ENCODE results near the gene LTBP3. TPM values are rescaled to one million over a fixed set of nuclear protein-coding genes. Genes with fewer than 3 reads are reported as not detected.

The LTBP3 gene
- total RNA-seq, 1 experiment from 2014 or later = 248 TPM

GRCh38 chr11:65559535-65559934, 1.4 kb upstream of the LTBP3 start:
- Histone ChIP-seq H4K20me1 (ENCODE audit: insufficient read depth) (no peaks in the 10 kb centered on the region), H3K4me2 (ENCODE audit: low read length) (peak overlapping the region; percentile 96), H3K4me3 (replicated peaks in 1 of 2; ENCODE audit: low read depth in 1 of 2, low read length in 2 of 2) (peak overlapping the region; percentile 64 to 68), H3K9ac (ENCODE audit: low read length) (peak overlapping the region; percentile 83), H3K36me3 (ENCODE audit: control insufficient read depth in 1 of 2, insufficient read depth in 2 of 2, low read length in 2 of 2) (no peaks in the 10 kb centered on the region), H3K79me2 (ENCODE audit: insufficient read depth, low read length) (peaks cover 22% of the 10 kb centered on the region), H3K4me1 (ENCODE audit: control insufficient read depth in 1 of 2, insufficient read depth in 2 of 2, low read length in 2 of 2) (peaks cover 79 to 94% of the 10 kb centered on the region in 2 experiments), H3K9me2 (ENCODE audit: insufficient read depth) (no peaks in the 10 kb centered on the region), H3K9me3 (ENCODE audit: control insufficient read depth in 1 of 2, insufficient read depth in 1 of 2, low read depth in 1 of 2, low read length in 2 of 2) (no peaks in the 10 kb centered on the region), H3K27me3 (ENCODE audit: insufficient read depth, low read length) (no peaks in the 10 kb centered on the region), H3K27ac (ENCODE audit: low read depth, low read length) (peak overlapping the region; percentile 99), H2AFZ (ENCODE audit: low read depth, low read length, poor library complexity, severe bottlenecking) (no peak overlapping the region)
- intact Hi-C loops (cut with micrococcal nuclease) = no loop called here
- BruUV-seq (replicated peaks) = TSS peak; percentile 54
- DNase-seq (ENCODE audit: low read depth, low spot score) = no peak
- RAD21 ChIA-PET (ENCODE audit: low non-redundant PET in 1 of 2, low total read pairs in 2 of 2, uncharacterized antibody in 2 of 2, unreplicated experiment in 2 of 2) = interaction anchor here (1.8 to 2.2 kb wide), 4 partner anchors 9 to 19 kb away, joined by 5 to 9 read pairs (median 6); partner anchors contain the start of gene FAM89B (in 1 of the 2)
- CTCF ChIA-PET = interaction anchor here (1.0 to 4.5 kb wide), 7 partner anchors 11 to 300 kb away, joined by 3 to 29 read pairs (median 5); partner anchors contain the start of genes FAM89B, MUS81 and ZNRD2
- ATAC-seq = peak; percentile 10
- POLR2A ChIA-PET = interaction anchor here (0.7 to 2.7 kb wide), 8 partner anchors 11 to 137 kb away, joined by 3 to 17 read pairs (median 4); partner anchors contain the start of genes FAM89B, MALAT1, NEAT1 and ZNRD2
- TF ChIP-seq ELF1 (IDR thresholded peaks at IDR 0.05; ENCODE audit: borderline replicate concordance, low read depth) (no peak), POLR2A (IDR thresholded peaks at IDR 0.05; ENCODE audit: borderline replicate concordance, extremely low read depth, insufficient read depth, insufficient read length) (no peak), TCF7L2 (IDR thresholded peaks at IDR 0.05; ENCODE audit: borderline replicate concordance, extremely low read depth, insufficient read depth, insufficient read length) (no peak)

DNA sequence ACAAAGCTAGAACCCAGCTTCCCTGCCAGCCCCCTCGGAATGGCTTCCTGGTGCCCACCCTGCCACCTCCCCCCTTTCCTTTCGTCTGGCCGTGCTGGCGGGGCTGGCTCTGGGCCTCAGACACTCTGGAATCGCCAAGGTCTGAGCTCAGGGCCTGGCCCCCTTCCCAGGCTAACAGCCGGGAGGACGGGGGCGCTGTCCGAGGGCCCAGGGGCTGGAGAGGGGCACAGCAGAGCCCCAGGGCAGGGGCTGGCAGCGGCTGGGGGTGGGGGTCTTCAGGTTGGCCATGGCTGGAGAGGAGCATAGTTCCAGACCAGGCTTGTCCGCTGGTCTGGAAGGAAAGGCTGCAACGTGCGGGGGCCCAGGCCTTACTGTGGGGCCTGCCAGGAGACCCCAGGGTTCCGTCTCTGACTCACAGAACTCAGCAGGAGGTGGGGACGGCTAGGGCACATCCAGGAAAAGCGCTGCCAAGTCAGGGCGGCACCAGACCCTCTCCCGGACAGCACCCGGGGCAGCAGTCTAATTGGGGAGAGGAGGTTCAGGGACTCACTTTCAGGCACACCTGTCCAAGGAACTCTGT, 861 bp upstream of the LTBP3 start:
- H4K20me1 ChIP-seq (ENCODE audit: insufficient read depth) = no peaks in the 10 kb centered on the region
- peak overlapping the region; percentile 64 to 68 for H3K4me3 ChIP-seq (replicated peaks in 1 of 2; ENCODE audit: low read depth in 1 of 2, low read length in 2 of 2)
- no peaks in the 10 kb centered on the region for H3K9me3 ChIP-seq (ENCODE audit: control insufficient read depth in 1 of 2, insufficient read depth in 1 of 2, low read depth in 1 of 2, low read length in 2 of 2)
- no peak for DNase-seq (ENCODE audit: low read depth, low spot score)
- intact Hi-C loops (cut with micrococcal nuclease) = no loop called here
- ChIA-PET POLR2A (interaction anchor here (0.7 to 2.7 kb wide), 8 partner anchors 11 to 136 kb away, joined by 3 to 17 read pairs (median 4); partner anchors contain the start of genes FAM89B, MALAT1, NEAT1 and ZNRD2), RAD21 (ENCODE audit: low non-redundant PET in 1 of 2, low total read pairs in 2 of 2, uncharacterized antibody in 2 of 2, unreplicated experiment in 2 of 2) (interaction anchor here in 1 of 2 experiments (2.1 to 2.2 kb wide), 2 partner anchors 13 to 18 kb away, joined by 6 to 9 read pairs; partner anchors contain the start of gene FAM89B), CTCF (interaction anchor here (1.0 to 2.2 kb wide), 4 partner anchors 11 to 301 kb away, joined by 3 to 14 read pairs (median 5); partner anchors contain the start of genes MUS81 and ZNRD2)
- ATAC-seq = peak; percentile 8
- H2AFZ ChIP-seq (ENCODE audit: low read depth, low read length, poor library complexity, severe bottlenecking) = no peak overlapping the region
- no peaks in the 10 kb centered on the region for H3K36me3 ChIP-seq (ENCODE audit: control insufficient read depth in 1 of 2, insufficient read depth in 2 of 2, low read length in 2 of 2)
- H3K4me2 ChIP-seq (ENCODE audit: low read length) = peak overlapping the region; percentile 96
- peaks cover 84 to 94% of the 10 kb centered on the region in 2 experiments for H3K4me1 ChIP-seq (ENCODE audit: control insufficient read depth in 1 of 2, insufficient read depth in 2 of 2, low read length in 2 of 2)
- no peaks in the 10 kb centered on the region for H3K27me3 ChIP-seq (ENCODE audit: insufficient read depth, low read length)
- H3K9me2 ChIP-seq (ENCODE audit: insufficient read depth) = no peaks in the 10 kb centered on the region
- peak overlapping the region; percentile 99 for H3K27ac ChIP-seq (ENCODE audit: low read depth, low read length)
- peaks cover 27% of the 10 kb centered on the region for H3K79me2 ChIP-seq (ENCODE audit: insufficient read depth, low read length)
- H3K9ac ChIP-seq (ENCODE audit: low read length) = peak overlapping the region; percentile 83
- TSS peak; percentile 61 for BruUV-seq (replicated peaks)
- TF ChIP-seq SP1 (IDR thresholded peaks at IDR 0.05; ENCODE audit: low read depth) (no peak), YY1 (IDR thresholded peaks at IDR 0.05; ENCODE audit: extremely low read depth, insufficient replicate concordance, low read depth, low read length) (no peak), ZFX (IDR thresholded peaks at IDR 0.05) (peak; percentile 21; the same call in 1 of the 2 replicates), ZBTB33 (IDR thresholded peaks at IDR 0.05; ENCODE audit: extremely low read depth, insufficient replicate concordance, low read length) (no peak), ZNF274 (IDR thresholded peaks at IDR 0.05; ENCODE audit: low read depth, low read length) (no peak), JUND (IDR thresholded peaks at IDR 0.05) (no peak)
- TF ChIP-seq, protein P1, sequence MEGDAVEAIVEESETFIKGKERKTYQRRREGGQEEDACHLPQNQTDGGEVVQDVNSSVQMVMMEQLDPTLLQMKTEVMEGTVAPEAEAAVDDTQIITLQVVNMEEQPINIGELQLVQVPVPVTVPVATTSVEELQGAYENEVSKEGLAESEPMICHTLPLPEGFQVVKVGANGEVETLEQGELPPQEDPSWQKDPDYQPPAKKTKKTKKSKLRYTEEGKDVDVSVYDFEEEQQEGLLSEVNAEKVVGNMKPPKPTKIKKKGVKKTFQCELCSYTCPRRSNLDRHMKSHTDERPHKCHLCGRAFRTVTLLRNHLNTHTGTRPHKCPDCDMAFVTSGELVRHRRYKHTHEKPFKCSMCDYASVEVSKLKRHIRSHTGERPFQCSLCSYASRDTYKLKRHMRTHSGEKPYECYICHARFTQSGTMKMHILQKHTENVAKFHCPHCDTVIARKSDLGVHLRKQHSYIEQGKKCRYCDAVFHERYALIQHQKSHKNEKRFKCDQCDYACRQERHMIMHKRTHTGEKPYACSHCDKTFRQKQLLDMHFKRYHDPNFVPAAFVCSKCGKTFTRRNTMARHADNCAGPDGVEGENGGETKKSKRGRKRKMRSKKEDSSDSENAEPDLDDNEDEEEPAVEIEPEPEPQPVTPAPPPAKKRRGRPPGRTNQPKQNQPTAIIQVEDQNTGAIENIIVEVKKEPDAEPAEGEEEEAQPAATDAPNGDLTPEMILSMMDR (IDR thresholded peaks at IDR 0.05 in 2 of 3, conservative IDR thresholded peaks at IDR 0.05 in 1 of 3; ENCODE audit: borderline replicate concordance in 1 of 3, insufficient read depth in 1 of 3, low read depth in 2 of 3, low read length in 2 of 3) = no peak

Measured in HCT116 (cell line).